ENCODE measurements around the gene TACR2.

GRCh38 chr10:69417542-69417941, 824 bp upstream of the TACR2 start:
- TF ChIP-seq MAX (IDR thresholded peaks at IDR 0.05) (no peak; the same call in 1 of the 2 replicates), RCOR2 (CRISPR knock-in tag; IDR thresholded peaks at IDR 0.05) (no peak), RNF2 (conservative IDR thresholded peaks at IDR 0.05; ENCODE audit: low read depth) (no peak), ZFX (CRISPR knock-in tag; IDR thresholded peaks at IDR 0.05; ENCODE audit: low read depth) (no peak), ZNF784 (CRISPR knock-in tag; IDR thresholded peaks at IDR 0.05; ENCODE audit: borderline replicate concordance) (no peak)

All from HepG2 (cell line).